Activated effector memory CD4-positive, alpha-beta T cell treated with anti-CD3 and anti-CD28 coated beads, Interleukin-2, amount 50 U/mL, for 16 hours (primary cell): ENCODE measurements around the gene SREK1.
"Not testable (repeated sequence)": the region's sequence is repeated elsewhere in the genome, so short reads cannot be mapped to it uniquely, and the experiment has no call there.

Experiments used
- DNase-seq: peaks from one replicate; pipeline ENCODE4 v3.0.0-alpha.2; 2020

The SREK1 gene, protein sequence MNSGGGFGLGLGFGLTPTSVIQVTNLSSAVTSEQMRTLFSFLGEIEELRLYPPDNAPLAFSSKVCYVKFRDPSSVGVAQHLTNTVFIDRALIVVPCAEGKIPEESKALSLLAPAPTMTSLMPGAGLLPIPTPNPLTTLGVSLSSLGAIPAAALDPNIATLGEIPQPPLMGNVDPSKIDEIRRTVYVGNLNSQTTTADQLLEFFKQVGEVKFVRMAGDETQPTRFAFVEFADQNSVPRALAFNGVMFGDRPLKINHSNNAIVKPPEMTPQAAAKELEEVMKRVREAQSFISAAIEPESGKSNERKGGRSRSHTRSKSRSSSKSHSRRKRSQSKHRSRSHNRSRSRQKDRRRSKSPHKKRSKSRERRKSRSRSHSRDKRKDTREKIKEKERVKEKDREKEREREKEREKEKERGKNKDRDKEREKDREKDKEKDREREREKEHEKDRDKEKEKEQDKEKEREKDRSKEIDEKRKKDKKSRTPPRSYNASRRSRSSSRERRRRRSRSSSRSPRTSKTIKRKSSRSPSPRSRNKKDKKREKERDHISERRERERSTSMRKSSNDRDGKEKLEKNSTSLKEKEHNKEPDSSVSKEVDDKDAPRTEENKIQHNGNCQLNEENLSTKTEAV

GRCh38 chr5:66144074-66144833 lies at the start of gene SREK1:
SREK1 (plus strand) TSS chr5:66144300; CDS start chr5:66144377, 77 bp downstream.
- DNase-seq: peak; percentile 96

GRCh38 chr5:66100851-66101250 lies 43.2 kb upstream of the SREK1 start:
- no peak for DNase-seq

- DNase-seq: no peak
Observed at GRCh38 chr5:66113160-66113559, 30.9 kb upstream of the SREK1 start.

GRCh38 chr5:66118304-66118703 lies 25.8 kb upstream of the SREK1 start:
- DNase-seq: no peak

DNA sequence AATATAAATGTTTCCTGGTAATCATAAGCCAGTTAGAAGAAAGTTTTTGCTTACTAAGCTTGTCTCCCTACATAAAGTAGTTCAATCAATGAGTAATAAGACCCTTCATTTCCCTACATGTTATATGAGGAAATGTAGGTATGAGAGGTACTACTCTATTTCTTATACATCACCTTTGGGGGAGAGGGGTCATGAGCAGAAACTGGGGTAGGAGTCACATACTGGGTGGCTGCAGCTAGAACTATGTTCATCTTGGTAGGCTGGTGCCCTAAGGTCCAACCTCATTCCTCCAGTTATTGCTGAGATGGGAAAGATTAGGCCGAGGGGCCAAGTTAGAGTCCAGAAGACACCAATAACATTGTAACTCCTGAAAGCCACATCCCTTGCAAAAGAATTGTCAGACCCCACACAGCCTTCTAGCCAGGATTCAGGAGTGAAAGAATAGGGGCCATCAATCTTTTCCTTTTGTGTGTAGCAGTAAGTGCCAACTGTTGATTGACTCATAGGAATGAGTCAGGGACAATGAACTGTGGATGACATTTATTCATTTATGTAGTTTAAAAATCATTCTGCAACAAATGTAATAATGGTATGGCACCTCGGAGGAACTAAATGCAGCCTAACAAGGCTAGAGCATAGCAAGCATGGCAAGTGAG lies 21.6 kb upstream of the SREK1 start:
- DNase-seq: no peak

DNA sequence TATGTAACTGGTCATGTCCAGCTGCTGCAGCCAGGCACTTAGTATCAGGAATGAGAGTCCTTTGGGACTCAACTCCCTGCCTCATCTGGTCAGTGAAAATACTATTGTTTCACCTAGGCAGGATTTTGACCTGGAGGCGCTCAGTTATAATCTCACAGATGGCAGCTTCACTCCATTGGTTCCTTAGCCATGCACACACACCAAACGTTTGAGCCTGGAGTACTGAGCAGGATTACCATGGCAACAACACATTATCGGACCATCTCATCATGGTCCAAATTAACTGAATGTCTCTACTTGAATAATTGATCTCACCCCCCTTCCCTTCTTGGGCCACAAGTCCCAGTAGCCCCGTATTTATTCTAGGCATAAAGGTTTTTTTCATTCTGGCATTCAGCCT lies 15.0 kb upstream of the SREK1 start:
- no peak for DNase-seq

DNA sequence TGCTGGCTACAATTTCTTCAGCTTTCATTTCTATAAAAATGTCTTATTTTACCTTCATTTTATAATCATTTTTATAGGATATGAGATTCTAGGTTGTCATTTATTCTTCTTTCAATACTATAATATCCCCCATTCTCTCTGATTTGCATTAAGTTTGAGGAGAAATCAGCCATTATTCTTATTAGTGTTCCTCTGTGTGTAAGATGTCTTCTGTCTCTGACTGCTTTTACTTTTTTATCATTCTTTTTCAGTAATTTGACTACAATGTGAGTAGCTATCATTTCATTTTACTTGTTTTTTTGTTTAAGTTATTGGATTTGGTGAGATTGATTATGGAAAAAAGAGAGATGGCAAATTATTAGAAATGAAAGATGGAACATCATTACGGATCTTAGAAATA lies 13.6 kb upstream of the SREK1 start:
- no peak for DNase-seq

GRCh38 chr5:66134407-66134861 lies 9.7 kb upstream of the SREK1 start:
- no peak for DNase-seq

DNA sequence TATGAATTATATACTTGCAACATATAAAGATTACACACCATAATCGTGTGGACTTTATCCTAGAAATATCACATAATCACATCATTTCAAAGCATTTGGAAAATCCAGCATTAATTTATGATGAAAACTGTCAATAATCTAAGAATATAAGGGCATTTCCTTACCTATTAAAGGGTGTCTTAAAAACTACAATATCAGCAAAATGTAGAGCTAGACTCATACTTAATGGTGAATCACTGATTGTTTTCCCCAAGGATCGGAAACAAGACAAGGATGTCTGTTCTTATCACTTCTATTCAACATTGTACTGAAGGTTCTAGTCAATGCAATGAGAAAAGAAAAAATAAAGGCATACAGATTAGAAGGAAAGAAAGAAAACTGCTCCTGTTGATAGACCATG lies 8.0 kb upstream of the SREK1 start:
- DNase-seq: no peak

DNA sequence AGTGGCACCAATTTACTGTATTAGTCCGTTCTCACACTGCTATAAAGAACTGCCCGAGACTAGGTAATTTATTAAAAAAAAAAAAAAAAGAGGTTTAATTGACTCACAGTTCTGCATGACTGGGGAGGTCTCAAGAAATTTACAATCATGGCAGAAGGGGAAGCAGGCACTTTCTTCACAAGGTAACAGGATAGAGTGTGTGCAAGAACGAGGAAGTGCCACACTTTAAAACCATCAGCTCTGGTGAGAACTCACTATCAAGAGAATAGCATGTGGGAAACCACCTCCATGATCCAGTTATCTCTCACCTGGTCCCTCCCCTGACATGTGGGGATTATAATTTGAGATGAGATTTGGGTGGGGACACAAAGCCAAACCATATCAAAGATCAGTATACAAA lies 7.2 kb upstream of the SREK1 start:
- not testable (repeated sequence) for DNase-seq

- DNase-seq: no peak
Observed at GRCh38 chr5:66138637-66139317, 5.3 kb upstream of the SREK1 start.

GRCh38 chr5:66139318-66139712 lies 4.8 kb upstream of the SREK1 start:
- DNase-seq: no peak

DNA sequence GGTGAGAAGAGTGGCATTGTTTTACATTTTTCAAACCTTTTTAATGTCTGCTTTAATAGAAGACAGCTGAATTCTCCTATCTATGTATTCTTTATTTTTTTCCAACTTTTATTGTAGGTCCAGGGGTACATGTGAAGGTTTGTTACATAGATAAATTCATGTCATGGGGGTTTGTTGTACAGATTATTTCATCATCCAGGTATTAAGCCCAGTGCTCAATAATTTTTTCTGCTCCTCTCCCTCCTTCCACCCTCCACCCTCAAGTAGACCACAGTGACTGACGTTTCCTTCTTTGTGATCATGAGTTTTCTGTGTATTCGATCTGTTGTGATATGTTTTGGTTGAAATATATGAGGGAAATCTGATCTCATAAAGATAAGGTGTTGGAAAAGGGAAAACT lies 1.7 kb upstream of the SREK1 start:
- DNase-seq: no peak

- DNase-seq: no peak
Observed at GRCh38 chr5:66143473-66144073, 527 bp upstream of the SREK1 start.

DNA sequence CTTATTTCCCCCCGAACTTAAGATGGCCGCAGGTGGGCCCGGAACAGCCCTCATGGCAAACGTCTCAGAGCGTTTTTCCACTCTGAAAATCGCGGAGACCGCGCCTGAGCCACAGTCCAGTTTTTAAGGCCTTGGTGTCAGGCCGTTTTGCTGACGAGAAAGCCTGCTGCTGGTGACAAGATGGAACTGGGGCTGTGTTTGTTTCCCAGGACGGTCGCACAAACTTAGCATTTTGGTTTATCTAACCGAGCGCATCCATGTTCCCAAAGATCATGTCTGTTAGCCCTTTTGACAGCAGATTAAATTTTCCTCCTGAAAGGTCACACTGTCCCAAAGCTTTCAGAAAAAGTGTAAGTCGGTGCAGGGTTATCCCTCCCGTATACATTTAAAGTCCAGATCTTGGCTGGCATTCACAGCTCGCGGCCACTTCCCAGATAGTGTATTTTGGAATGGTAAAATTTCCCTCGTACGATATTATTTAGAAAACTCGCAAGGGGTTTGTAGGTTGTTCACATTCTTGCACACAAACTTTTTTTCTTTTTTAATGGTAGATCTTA lies 812 bp downstream of the SREK1 start:
- no peak for DNase-seq

DNA sequence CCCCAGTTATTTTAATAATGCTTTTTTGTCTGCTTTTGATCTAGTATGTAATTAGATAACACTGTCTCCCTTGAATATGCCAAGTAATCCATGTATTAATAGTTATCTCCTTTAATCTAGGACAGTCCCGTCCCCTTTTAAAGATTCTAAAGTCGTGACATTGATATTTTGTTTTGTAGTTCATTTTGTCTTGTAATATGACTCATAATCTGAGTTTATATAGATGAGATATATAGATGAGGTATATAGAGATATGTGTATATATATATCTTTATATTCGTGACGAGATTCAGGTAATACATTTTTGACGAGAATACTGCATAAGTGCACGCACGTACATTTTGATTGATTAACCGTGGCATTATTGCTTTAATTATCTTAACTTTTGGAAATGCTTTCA lies 1.6 kb downstream of the SREK1 start:
- no peak for DNase-seq

DNA sequence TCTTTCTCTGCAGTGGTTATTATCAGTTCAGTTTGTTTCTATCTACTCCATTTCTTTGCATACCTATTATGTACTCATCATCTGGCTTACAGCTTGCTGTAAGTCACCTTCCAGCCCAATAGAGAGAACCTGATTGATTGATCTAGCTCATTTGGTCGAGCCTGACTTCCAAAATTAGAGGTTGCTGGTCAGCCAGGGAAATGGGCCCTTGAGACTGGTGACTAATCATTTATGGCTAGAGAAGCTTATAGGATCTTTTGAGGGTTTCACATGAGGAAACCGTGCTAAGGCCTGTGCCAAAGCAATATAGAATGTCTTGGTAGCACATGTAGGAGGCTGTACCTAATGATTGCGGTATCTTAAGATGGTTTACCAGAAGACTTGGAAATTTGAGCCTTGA lies 5.8 kb downstream of the SREK1 start:
- no peak for DNase-seq

GRCh38 chr5:66151030-66151429 lies 6.9 kb downstream of the SREK1 start:
- DNase-seq: no peak

- no peak for DNase-seq
Observed at GRCh38 chr5:66151491-66151890, 7.4 kb downstream of the SREK1 start.

DNA sequence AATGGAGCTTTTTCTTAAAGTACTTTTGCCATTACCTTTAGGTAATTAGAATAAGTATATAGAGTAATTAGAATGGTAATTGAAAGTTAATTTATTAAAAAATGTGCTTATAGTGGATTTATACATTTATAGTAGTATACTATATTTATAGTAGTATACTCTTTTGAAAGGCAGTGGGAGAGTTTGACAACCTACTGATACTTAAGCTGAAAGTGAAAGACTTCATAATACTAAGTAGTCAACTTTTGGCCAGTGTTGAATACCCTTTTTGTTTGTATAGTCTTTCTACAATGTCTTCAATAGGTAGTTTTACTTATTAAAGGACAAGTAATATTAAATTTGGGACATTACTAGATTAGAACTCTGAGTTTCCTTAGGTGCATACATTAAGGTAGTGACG lies 12.9 kb downstream of the SREK1 start:
- no peak for DNase-seq

- no peak for DNase-seq
Observed at GRCh38 chr5:66161356-66161755, 17.3 kb downstream of the SREK1 start.
